HG02763 (cell line): ENCODE measurements around the gene SLC25A51.
"Not testable (repeated sequence)": the region's sequence is repeated elsewhere in the genome, so short reads cannot be mapped to it uniquely, and the experiment has no call there.

Experiments
- ATAC-seq: cut with Tn5 transposase; IDR thresholded peaks from one replicate; pipeline ENCODE4 v1.9.1; 2021; ENCODE audit warnings: mild to moderate bottlenecking, moderate library complexity; ENCODE audit not compliant: unreplicated experiment

Gene SLC25A51

GRCh38 chr9:37908283-37908682 lies 4.4 kb upstream of the SLC25A51 start:
- ATAC-seq: no peak

DNA sequence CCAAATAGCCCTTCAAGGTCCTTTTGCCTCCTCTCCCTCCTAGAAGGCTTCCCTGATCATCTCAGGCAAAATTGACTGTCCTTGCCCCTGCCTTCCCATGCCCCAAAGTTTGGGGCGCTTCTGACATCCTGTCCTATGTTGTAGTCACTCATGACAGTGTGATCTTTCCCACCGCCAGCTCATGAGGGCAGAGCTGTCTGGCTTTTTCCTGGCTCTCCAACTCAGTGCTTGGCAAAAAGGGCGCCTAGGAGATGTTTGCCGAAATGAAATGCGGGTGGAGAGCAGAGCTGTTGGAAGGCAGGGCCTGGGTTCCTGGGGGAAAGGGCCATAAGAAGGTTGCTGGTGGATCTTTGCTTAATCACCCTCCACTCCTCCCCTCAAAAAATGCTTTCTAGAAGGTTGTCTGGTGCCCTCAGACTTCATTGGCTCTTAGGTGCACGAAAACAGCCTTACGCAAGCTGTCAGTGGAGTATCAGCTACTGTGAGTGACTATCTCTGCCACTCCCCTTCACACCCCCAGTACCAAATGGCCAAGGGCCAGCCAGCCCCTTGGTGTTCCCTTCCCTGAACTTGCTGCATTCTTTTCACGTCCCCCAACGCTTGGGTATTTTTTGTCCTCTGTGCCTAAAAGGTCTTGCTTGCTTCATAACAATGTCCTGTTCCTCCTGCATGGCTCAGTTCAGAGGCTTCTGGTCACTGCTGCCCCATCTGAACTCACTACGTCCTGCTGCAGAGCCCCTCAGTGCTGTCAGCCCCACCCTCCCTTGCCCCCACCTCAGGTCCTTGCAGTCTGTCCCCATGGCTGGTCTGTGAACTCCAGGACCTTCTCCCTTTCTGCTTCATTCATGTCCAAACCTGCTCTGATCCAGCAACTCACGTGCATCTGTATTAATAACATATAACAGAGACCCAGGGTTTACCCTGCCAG lies 2.6 kb upstream of the SLC25A51 start:
- no peak for ATAC-seq

GRCh38 chr9:37905776-37906175 lies 1.8 kb upstream of the SLC25A51 start:
- no peak for ATAC-seq

GRCh38 chr9:37905131-37905505 lies 1.2 kb upstream of the SLC25A51 start:
- ATAC-seq: no peak

DNA sequence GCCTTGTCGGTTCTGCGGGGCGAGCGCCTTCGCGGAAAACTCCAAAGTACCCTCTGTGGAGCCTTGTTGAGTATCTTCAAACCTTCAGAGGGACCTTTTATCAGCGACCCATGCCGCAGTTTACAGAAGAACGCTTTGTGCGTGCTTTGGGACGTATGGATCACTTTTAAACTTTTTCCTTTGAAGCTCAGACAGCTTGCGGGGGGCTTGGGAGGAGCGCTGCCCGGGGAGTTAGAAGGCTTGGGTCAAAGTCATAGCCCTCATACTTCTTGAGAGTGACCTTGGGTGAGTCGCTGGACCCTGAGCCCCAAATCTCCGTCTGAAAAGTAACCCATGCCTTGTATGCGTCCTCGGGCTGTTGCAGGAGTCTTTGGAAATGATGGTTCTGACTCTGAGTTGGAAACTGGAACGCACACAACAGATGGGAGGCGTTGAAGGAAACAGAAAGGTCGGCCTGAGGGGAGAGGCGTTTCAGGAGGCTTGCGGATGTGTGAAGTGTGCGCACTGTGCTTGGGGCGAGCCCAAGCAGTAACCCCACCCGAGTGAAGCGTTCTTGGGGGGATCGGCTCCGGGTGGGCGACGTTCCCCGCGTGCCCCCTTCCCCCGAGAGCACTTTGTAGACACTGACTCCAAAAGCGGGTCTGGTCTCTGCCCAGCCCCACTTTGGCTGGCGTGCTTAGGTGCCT lies 661 bp upstream of the SLC25A51 start:
- ATAC-seq: no peak

DNA sequence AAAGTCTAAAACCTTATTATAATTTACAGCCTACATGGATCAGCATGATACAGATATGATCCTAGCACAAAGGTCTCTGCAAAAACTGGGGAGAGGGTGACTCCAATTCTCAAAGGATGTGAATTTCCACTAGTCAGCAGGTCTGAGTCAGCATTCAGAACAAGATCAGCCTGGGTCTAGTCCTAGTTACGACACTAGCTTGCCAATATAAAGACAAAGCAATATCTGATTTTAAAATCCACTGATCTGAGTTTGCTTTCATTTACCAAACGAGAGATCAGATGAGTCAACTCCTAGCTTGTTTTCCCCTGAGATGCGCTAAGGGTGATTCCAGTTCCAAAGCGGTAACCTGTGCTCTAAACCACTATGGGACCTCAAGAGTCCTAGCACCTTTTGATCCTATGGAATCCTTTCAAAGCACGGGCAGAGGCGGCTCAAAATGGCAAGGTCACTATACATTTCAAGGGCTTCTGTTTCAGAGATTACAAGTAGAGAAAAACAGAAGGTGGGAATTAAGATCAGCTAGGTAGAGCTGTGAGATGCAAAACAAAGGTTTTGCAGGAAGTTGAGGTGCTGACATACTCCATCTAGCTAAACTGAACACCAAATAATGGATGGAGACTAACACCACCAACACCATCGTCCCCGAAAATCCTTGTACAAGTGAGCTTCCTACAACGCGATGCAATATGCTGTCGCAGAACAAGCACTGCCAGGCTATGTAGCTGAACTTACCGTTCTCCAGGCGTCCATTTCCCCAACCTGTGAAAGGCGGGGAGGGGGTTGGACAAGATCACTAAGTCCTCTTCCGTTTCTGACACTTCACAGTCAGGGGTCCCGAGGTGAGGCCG lies 906 bp downstream of the SLC25A51 start:
- ATAC-seq: no peak

DNA sequence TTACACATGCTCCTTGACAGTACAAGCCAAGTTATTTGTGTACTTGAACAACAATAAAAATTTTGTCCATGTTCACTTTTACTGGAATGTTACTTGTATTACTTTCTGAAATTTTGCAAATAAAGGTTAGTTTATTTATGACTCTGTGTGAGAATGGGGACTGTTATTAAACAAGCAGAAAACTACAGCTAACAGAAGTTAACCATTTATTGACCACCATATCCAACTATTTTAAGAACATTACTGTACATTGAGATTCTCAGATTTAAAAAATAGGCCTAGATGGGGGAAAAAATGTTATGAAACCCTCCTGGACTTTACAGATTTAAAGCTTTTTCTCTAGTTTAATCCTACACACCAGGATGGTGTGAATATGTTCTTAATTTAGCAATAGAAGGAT lies 1.8 kb downstream of the SLC25A51 start:
- ATAC-seq: no peak

- no peak for ATAC-seq
Measured at GRCh38 chr9:37899041-37899440, 4.9 kb downstream of the SLC25A51 start.

- no peak for ATAC-seq
Measured at GRCh38 chr9:37897665-37898064, 6.3 kb downstream of the SLC25A51 start.

- ATAC-seq: no peak
Measured at GRCh38 chr9:37892063-37892462, 11.9 kb downstream of the SLC25A51 start.

- not testable (repeated sequence) for ATAC-seq
Measured at GRCh38 chr9:37891042-37891441, 12.9 kb downstream of the SLC25A51 start.

DNA sequence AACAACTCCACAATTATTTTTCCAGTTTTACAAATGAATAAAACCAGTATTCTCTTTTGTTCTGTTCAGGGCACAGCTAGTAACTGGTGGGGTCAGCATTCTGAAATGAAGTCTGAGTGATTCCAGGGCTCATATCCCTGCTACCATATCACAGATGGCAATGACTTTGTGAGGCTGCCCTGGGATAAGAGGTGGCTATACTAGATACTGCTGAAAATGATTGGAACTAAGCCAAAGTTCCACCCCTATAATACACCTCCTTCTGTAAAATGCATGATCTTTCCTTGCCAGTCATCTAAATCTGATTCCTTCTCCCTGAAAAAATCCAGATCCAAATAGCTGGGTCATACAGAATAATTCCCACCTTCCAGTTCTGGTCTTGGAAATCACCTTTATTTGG lies 14.4 kb downstream of the SLC25A51 start:
- ATAC-seq: no peak

DNA sequence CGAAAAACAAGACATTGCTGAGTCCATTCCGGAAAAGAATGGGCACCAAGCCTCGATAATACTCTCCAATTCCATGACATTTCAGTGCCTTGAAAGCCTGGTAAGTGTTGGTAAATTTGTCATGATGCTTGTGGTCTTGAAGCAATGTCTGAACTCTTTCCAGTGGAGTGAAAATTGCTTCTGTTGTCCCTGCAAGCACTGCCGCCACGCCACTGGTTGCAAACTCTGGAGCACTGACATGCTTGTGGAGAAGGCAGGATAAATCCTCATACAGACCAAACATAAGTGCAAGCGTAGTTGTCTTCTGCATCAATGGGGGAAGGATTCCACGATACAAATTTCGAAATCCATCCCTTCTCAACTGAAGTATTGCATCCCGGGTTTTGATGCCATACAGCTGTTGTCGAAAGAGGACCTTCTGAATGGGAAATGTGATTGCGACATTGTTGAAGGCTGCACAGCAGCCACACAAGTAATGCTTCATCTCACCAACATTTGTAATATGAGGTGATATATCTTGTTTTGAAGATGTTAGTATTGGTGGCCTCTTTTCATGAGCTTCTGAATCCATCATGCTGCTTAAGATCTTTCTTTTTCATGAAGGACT lies 15.8 kb downstream of the SLC25A51 start:
- ATAC-seq: not testable (repeated sequence)

- ATAC-seq: no peak
Measured at GRCh38 chr9:37880916-37881479, 22.9 kb downstream of the SLC25A51 start.

- ATAC-seq: no peak
Measured at GRCh38 chr9:37876376-37876775, 27.6 kb downstream of the SLC25A51 start.

- ATAC-seq: no peak
Measured at GRCh38 chr9:37873955-37874354, 30.0 kb downstream of the SLC25A51 start.

GRCh38 chr9:37870799-37871176 lies 33.1 kb downstream of the SLC25A51 start:
- no peak for ATAC-seq

DNA sequence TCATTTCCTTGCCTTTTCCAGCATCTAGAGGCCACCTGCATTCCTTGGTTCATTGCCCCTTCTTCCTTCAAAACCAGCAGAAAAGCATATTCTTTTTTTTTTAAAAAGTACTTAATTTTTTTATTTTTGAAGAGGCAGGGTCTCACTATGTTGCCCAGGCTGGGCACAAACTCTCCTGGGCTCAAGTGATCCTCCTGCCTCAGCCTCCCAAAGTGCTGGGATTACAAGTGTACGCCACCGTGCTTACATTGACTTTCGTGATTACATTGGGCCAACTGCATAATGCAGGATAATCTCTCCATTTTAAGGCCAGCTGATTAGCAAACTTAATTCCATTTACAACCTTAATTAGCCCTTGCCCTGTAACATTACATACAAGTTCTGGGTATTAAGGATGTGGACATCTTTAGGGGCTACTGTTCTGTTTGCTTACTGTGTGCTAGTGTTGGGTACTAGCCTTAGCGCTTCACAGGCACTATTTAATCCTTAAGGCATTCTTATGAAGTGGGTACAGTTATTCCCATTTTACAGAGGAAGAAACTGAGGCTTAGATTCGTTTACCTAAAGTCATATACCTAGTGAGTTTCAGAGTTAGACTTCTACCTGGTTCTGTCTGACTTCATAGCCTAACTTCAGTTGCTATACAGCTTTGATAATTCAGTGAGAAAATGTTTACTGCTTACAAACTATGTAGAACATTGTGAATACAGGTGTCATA lies 33.7 kb downstream of the SLC25A51 start:
- ATAC-seq: no peak

DNA sequence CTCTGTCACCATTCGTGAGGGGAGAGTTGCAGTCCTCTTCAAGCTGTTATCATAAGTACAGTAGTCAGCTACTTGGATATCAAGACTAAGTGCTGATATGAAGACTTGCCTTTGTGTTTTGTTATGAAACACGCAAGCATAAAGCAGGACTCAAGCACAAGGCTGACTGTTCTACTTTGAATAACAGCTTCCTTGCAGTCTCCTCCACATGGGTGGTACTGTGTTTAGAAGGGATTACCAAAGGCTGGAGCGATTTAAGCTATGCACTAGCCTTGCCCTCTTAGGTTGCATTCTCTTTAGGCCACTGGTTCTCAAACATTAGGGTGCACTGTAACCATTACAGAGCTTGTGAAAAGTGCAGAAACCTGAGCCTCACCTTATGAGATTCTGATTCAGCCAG lies 41.4 kb downstream of the SLC25A51 start:
- ATAC-seq: no peak

DNA sequence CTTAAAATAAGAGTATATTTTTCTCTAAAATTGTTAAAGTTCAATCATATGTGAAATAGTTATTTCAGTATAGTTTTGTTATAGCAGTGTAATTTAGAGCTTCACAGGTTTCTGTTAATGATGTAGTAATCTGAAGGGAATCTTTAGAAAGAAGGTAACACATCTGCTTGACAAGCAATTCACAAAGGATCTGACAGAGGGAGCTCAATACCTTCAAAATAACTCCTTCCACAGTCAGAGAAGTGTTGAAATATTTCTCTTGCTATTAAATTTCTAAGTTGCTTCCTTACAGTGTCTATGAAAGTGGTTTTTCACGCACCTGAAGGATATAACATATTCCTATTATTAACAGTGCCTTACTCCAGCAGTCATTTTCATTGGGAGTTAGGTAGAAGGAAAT lies 44.9 kb downstream of the SLC25A51 start:
- no peak for ATAC-seq
